Thoracic aorta (tissue), 2 donors: ENCODE results near the gene NR5A1. TPM values are rescaled to one million over a fixed set of nuclear protein-coding genes. Genes with fewer than 3 reads are reported as not detected.

Source experiments
- ATAC-seq: fragments of 150-250 bp; one replicate; pipeline ENCODE4 v1.8.0; 2017; ENCODE audit warnings: low read depth; ENCODE audit not compliant: insufficient number of reproducible peaks, low FRiP score
- DNase-seq: peaks from one replicate; pipeline ENCODE4 v3.0.0-alpha.2; 2020; ENCODE audit warnings: low spot score
- H3K27ac ChIP-seq, 2 donors: fragments of 200-600 bp; sonication (generic); 1 replicate in 1 of 2; 2 replicates in 1 of 2; pipeline ENCODE4 v1.5.1; 2016; ENCODE audit warnings: mild to moderate bottlenecking in 2 of 2, moderate library complexity in 2 of 2
- H3K27me3 ChIP-seq: fragments of 200-600 bp; sonication (generic); replicated peaks from 2 replicates; pipeline ENCODE4 v1.6.0; 2016; ENCODE audit warnings: mild to moderate bottlenecking; ENCODE audit not compliant: insufficient read depth
- H3K36me3 ChIP-seq: fragments of 200-600 bp; sonication (generic); one replicate; pipeline ENCODE4 v1.5.1; 2016
- H3K4me1 ChIP-seq, 2 donors: fragments of 200-600 bp; sonication (generic); 1 replicate in 1 of 2; 2 replicates in 1 of 2; pipeline versions ENCODE4 v1.5.1 to v1.6.0; 2016; ENCODE audit warnings: low read depth in 2 of 2, mild to moderate bottlenecking in 1 of 2; ENCODE audit not compliant: control insufficient read depth in 1 of 2
- H3K4me3 ChIP-seq: fragments of 200-600 bp; sonication (generic); 2 replicates; pipeline ENCODE4 v1.5.1; 2016; ENCODE audit warnings: mild to moderate bottlenecking
- H3K9me3 ChIP-seq: fragments of 200-600 bp; sonication (generic); 2 replicates; pipeline ENCODE4 v1.5.1; 2016
- total RNA-seq, 2 donors: library from RNA; depleted of rRNA; stranded (reverse); fragments of >200 nt; gene quantifications; one replicate each; pipeline versions ENCODE4 v1.1.0 to v1.2.3, GENCODE V29; 2016
- TF ChIP-seq, protein P1 (sequence below): fragments of 200-600 bp; sonication (generic); IDR thresholded peaks from one replicate; pipeline ENCODE4 v1.5.1; 2019; ENCODE audit warnings: antibody characterized with exemption

Gene NR5A1
- total RNA-seq, 2 donors from 2014 or later, result not detected

DNA sequence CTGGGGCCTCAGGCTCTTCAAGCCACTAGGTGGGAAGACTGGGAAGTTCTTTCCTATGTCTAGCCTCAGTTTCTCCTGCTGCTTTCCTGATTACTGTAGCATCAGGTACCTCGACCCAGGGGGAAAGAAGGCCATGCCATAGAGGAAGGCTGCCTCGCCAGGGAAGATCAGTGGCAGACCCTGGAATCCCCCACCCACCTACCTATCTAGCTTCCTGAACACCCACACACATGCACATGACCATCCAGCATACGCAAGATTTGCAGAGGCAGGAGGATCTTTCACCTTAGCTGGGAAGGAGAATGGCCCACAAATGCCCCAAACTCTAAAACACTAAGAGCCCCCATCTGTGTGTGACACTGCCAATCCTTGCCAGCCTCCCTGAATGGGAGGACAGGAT lies 8.0 kb downstream of the NR5A1 start:
- no peak for ATAC-seq

DNA sequence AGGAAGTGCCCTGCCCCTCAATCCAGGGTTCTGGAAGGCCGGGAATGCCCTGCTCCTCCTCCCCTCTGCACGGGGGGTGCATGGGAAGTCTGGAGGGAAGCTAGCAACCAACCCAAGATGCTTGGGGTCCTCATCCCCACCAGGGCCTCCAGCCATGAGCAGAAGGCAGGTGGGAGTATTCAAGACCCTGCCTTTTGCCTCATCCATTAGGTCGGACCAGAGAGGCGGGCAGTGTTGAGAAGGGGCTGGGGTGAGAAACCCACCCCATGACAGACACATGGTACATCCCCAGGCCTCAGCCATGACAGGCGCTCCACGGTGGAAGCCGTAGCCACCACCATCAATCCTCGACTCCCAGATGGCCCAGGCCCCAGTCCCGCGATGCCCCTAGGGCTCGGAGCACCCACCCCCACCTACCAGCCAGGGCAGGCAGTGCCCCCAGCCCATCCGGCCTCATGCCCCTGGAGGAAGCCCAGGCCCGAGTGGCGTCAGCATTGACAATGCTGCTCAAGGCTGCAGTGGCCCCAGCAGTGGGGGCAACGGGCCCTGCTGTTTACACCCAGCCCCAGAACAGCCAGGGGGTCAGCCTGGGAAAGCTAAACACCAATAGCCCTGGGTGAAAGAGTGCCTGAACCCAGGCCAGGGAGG lies 8.6 kb downstream of the NR5A1 start:
- Histone ChIP-seq H3K4me3 (no peak overlapping the region), H3K4me1 (peaks cover 2 to 4% of the 10 kb centered on the region in 2 donors), H3K36me3 (no peaks in the 10 kb centered on the region), H3K27me3 (no peaks in the 10 kb centered on the region), H3K27ac (no peak overlapping the region), H3K9me3 (no peaks in the 10 kb centered on the region)
- ATAC-seq (no peak), DNase-seq (no peak)
- TF ChIP-seq, protein P1, sequence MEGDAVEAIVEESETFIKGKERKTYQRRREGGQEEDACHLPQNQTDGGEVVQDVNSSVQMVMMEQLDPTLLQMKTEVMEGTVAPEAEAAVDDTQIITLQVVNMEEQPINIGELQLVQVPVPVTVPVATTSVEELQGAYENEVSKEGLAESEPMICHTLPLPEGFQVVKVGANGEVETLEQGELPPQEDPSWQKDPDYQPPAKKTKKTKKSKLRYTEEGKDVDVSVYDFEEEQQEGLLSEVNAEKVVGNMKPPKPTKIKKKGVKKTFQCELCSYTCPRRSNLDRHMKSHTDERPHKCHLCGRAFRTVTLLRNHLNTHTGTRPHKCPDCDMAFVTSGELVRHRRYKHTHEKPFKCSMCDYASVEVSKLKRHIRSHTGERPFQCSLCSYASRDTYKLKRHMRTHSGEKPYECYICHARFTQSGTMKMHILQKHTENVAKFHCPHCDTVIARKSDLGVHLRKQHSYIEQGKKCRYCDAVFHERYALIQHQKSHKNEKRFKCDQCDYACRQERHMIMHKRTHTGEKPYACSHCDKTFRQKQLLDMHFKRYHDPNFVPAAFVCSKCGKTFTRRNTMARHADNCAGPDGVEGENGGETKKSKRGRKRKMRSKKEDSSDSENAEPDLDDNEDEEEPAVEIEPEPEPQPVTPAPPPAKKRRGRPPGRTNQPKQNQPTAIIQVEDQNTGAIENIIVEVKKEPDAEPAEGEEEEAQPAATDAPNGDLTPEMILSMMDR, result no peak

More for the DNA sequence above, 8.0 kb downstream of the NR5A1 start:
- Histone ChIP-seq H3K4me3 (no peak overlapping the region), H3K9me3 (no peaks in the 10 kb centered on the region), H3K4me1 (peaks cover 8 to 10% of the 10 kb centered on the region in 2 donors), H3K27me3 (peaks cover 5% of the 10 kb centered on the region), H3K27ac (no peak overlapping the region), H3K36me3 (no peaks in the 10 kb centered on the region)
- no peak for DNase-seq
- TF ChIP-seq, protein P1, result no peak

DNA sequence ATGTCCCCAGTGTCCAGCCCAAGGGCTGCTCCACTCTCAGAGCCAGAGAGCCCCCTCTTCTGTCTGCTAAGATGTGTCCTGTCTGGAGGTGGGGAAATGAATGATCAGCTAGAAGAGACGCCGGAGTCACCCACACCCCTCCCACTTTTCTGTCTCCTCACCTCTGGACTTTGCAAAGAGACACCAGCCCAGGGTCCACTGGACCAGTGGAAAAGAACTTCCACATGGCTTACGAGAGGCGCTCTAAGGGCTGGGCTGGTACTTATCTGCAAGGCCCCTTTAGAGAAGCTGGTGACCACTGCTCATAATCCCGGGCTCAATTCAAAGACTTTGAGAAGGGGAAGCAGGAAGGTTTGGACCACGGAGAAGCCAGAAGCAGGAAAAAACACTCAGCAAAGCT lies 9.2 kb downstream of the NR5A1 start:
- TF ChIP-seq, protein P1, result no peak
- Histone ChIP-seq H3K4me3 (no peak overlapping the region), H3K27ac (no peak overlapping the region), H3K27me3 (no peaks in the 10 kb centered on the region), H3K36me3 (no peaks in the 10 kb centered on the region), H3K4me1 (no peaks in the 10 kb centered on the region), H3K9me3 (no peaks in the 10 kb centered on the region)
- ATAC-seq (no peak), DNase-seq (no peak)

DNA sequence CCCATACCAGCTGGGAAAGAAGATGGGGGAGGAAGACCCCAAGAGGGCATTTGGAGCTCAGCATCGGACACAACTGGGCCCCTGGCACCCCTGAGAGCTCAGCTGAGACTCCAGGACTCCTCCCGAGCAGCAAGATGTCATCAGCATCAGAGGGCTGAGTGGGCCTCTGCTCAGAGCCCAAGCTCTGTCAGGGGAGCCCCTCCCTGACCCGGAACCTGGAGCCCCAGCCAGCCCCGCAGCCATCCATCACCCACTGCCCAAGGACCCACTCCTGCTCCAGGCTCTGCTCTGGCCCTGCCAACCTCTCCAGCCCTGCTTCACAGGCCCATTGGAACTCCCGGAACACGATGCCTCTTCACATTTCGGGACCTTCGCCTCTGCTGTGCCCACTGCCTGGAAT lies 9.8 kb downstream of the NR5A1 start:
- Histone ChIP-seq H3K4me1 (no peaks in the 10 kb centered on the region), H3K36me3 (no peaks in the 10 kb centered on the region), H3K27me3 (no peaks in the 10 kb centered on the region), H3K27ac (no peak overlapping the region), H3K4me3 (no peak overlapping the region), H3K9me3 (no peaks in the 10 kb centered on the region)
- ATAC-seq, result no peak
- DNase-seq, result no peak
- TF ChIP-seq, protein P1, result no peak

DNA sequence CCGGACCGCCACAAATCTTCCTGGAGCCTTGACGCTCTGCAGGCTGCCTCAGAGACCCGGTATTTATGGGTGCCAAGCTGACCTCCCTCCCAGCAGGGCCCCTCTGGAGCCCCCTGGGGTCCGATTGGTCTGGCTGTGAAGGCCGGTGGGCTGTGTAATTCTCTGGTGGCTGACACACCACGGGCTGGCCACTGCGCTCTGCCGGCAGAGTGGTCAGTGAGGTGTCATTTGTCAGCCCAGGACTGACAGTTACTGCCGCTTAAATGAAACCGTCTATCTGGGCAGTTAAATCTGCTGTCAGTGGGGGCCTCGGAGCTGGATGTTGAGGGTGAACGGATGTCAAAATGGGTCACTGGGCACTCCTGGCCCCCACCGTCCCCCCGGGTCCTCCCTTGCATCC lies 10.7 kb downstream of the NR5A1 start:
- H3K4me1 ChIP-seq, result no peaks in the 10 kb centered on the region
- no peak overlapping the region for H3K27ac ChIP-seq
- no peak overlapping the region for H3K4me3 ChIP-seq
- DNase-seq (no peak), ATAC-seq (no peak)
- H3K36me3 ChIP-seq, result no peaks in the 10 kb centered on the region
- TF ChIP-seq, protein P1, result no peak
- no peaks in the 10 kb centered on the region for H3K27me3 ChIP-seq
- no peaks in the 10 kb centered on the region for H3K9me3 ChIP-seq
